Suprapubic skin (tissue), 4 donors: ENCODE data around the gene SARM1.

ENCODE experiments used
- CTCF ChIP-seq, 2 donors: fragments of 200-600 bp in 1 of 2; fragments of 450-650 bp in 1 of 2; sonication (generic) in 1 of 2; IDR thresholded peaks; one replicate each; pipeline ENCODE4 v1.5.1; 2016 to 2019; ENCODE audit warnings: antibody characterized with exemption in 2 of 2, mild to moderate bottlenecking in 1 of 2, moderate library complexity in 1 of 2
- POLR2A ChIP-seq, 2 donors: fragments of 450-650 bp; IDR thresholded peaks; one replicate each; pipeline ENCODE4 v1.6.1; 2017; ENCODE audit warnings: antibody characterized with exemption in 2 of 2, mild to moderate bottlenecking in 2 of 2, moderate library complexity in 2 of 2
- POLR2AphosphoS5 ChIP-seq, 3 donors: sonication (generic); formaldehyde crosslinking; IDR thresholded peaks; one replicate each; pipeline ENCODE4 v1.6.1; 2017; ENCODE audit warnings: antibody characterized with exemption in 3 of 3

DNA sequence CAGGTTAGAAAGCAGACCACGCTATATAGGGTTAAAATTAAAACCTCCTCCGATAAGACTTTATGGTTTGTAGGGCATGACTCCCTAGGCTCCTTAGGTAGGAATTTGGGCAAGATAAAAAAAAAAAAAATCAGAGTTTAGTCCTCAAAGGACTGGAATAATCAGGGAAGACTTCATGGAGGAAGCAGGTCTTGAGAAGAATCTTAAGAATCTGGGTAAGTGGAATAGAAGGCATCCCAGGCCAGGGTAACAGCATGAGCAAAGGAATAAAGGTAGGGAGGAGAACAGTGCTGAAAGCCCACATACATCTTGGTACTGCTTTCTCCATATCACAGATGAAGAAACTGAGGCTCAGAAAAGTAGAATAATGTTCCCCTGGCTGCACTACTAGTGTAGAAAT is 19.1 kb downstream of the SARM1 start:
- TF ChIP-seq POLR2A (IDR thresholded peaks at IDR 0.05), result no peak
- TF ChIP-seq CTCF (IDR thresholded peaks at IDR 0.05), result no peak
- no peak for TF ChIP-seq POLR2AphosphoS5 (IDR thresholded peaks at IDR 0.05)
